ENCODE results near the gene PEX14.

The PEX14 gene

GRCh38 chr1:10553118-10553517 is 78.4 kb downstream of the PEX14 start:
- H2BK12ac ChIP-seq (ENCODE audit: low read length in 2 of 2) = no peak overlapping the region
- H3K79me1 ChIP-seq (replicated peaks; ENCODE audit: low read length, poor library complexity, severe bottlenecking) = peaks cover 34% of the 10 kb centered on the region
- no peaks in the 10 kb centered on the region for H3K27me3 ChIP-seq (ENCODE audit: control insufficient read depth in 1 of 2, insufficient read depth in 1 of 2, low read length in 2 of 2)
- no peak overlapping the region for H3K18ac ChIP-seq (ENCODE audit: low read depth in 1 of 2, low read length in 2 of 2)
- H3K4me1 ChIP-seq (ENCODE audit: control insufficient read depth, insufficient read depth, low read depth, low read length) = peaks cover 7% of the 10 kb centered on the region
- no peaks in the 10 kb centered on the region for H3K9me3 ChIP-seq (ENCODE audit: control insufficient read depth, low read length)
- no peak overlapping the region for H3K4me2 ChIP-seq (ENCODE audit: low read length, poor library complexity, severe bottlenecking)
- no peak overlapping the region for H3K4ac ChIP-seq (ENCODE audit: low read depth in 1 of 2, low read length in 2 of 2)
- H3K14ac ChIP-seq (ENCODE audit: low read length in 2 of 2) = no peak overlapping the region
- H2AK5ac ChIP-seq (ENCODE audit: low read length, severe bottlenecking) = no peak overlapping the region
- H2AFZ ChIP-seq (ENCODE audit: low read depth, low read length) = no peak overlapping the region
- no peak overlapping the region for H3K4me3 ChIP-seq (ENCODE audit: insufficient read depth in 1 of 2, low read depth in 1 of 2, low read length in 2 of 2)
- no peak overlapping the region for H3K9ac ChIP-seq (ENCODE audit: low read length)
- WGBS = 92% methylated on average over 10 of the region's 10 CpGs
- DNase-seq = no peak
- peaks cover 0 to 5% of the 10 kb centered on the region in 2 experiments for H3K36me3 ChIP-seq (ENCODE audit: control insufficient read depth in 1 of 2, insufficient read depth in 2 of 2, low read depth in 1 of 2, low read length in 2 of 2)
- no peak overlapping the region for H4K91ac ChIP-seq (ENCODE audit: low read length)
- no peak overlapping the region for H4K8ac ChIP-seq (ENCODE audit: low read length)
- no peak overlapping the region for H2BK5ac ChIP-seq (ENCODE audit: low read depth, low read length, poor library complexity, severe bottlenecking)
- H2BK15ac ChIP-seq (ENCODE audit: low read depth, poor library complexity, severe bottlenecking) = no peak overlapping the region
- H2BK120ac ChIP-seq (ENCODE audit: low read depth, low read length) = no peak overlapping the region
- H3K23ac ChIP-seq (ENCODE audit: low read length in 2 of 2) = no peak overlapping the region
- no peak overlapping the region for H3K27ac ChIP-seq (ENCODE audit: low read length, poor library complexity, severe bottlenecking)

- Histone ChIP-seq H2AK5ac (ENCODE audit: low read length, severe bottlenecking) (no peak overlapping the region), H3K4me3 (ENCODE audit: insufficient read depth in 1 of 2, low read depth in 1 of 2, low read length in 2 of 2) (no peak overlapping the region)
- 80% methylated on average over 20 of the region's 20 CpGs for WGBS
Measured at GRCh38 chr1:10555635-10556429, 81.1 kb downstream of the PEX14 start.

GRCh38 chr1:10556430-10557005 is 81.8 kb downstream of the PEX14 start:
- no peak overlapping the region for H4K8ac ChIP-seq (ENCODE audit: low read length)
- no peak overlapping the region for H2BK5ac ChIP-seq (ENCODE audit: low read depth, low read length, poor library complexity, severe bottlenecking)
- H3K14ac ChIP-seq (ENCODE audit: low read length in 2 of 2) = no peak overlapping the region
- H2AFZ ChIP-seq (ENCODE audit: low read depth, low read length) = no peak overlapping the region
- H2AK5ac ChIP-seq (ENCODE audit: low read length, severe bottlenecking) = no peak overlapping the region
- peaks cover 0 to 5% of the 10 kb centered on the region in 2 experiments for H3K36me3 ChIP-seq (ENCODE audit: control insufficient read depth in 1 of 2, insufficient read depth in 2 of 2, low read depth in 1 of 2, low read length in 2 of 2)
- peaks cover 7% of the 10 kb centered on the region for H3K4me1 ChIP-seq (ENCODE audit: control insufficient read depth, insufficient read depth, low read depth, low read length)
- H2BK12ac ChIP-seq (ENCODE audit: low read length in 2 of 2) = no peak overlapping the region
- H3K27me3 ChIP-seq (ENCODE audit: control insufficient read depth in 1 of 2, insufficient read depth in 1 of 2, low read length in 2 of 2) = no peaks in the 10 kb centered on the region
- 74% methylated on average over 7 of the region's 9 CpGs for WGBS
- no peak overlapping the region for H3K4me3 ChIP-seq (ENCODE audit: insufficient read depth in 1 of 2, low read depth in 1 of 2, low read length in 2 of 2)
- no peaks in the 10 kb centered on the region for H3K9me3 ChIP-seq (ENCODE audit: control insufficient read depth, low read length)
- H3K9ac ChIP-seq (ENCODE audit: low read length) = no peak overlapping the region
- H3K4me2 ChIP-seq (ENCODE audit: low read length, poor library complexity, severe bottlenecking) = no peak overlapping the region
- H3K79me1 ChIP-seq (replicated peaks; ENCODE audit: low read length, poor library complexity, severe bottlenecking) = peaks cover 31% of the 10 kb centered on the region
- no peak overlapping the region for H3K27ac ChIP-seq (ENCODE audit: low read length, poor library complexity, severe bottlenecking)
- no peak overlapping the region for H3K4ac ChIP-seq (ENCODE audit: low read depth in 1 of 2, low read length in 2 of 2)
- DNase-seq = no peak
- no peak overlapping the region for H3K23ac ChIP-seq (ENCODE audit: low read length in 2 of 2)
- no peak overlapping the region for H2BK15ac ChIP-seq (ENCODE audit: low read depth, poor library complexity, severe bottlenecking)
- no peak overlapping the region for H2BK120ac ChIP-seq (ENCODE audit: low read depth, low read length)
- peak overlapping the region in 1 of 2 experiments; percentile 55 for H3K18ac ChIP-seq (ENCODE audit: low read depth in 1 of 2, low read length in 2 of 2)
- H4K91ac ChIP-seq (ENCODE audit: low read length) = no peak overlapping the region

More at GRCh38 chr1:10555635-10556429, 81.1 kb downstream of the PEX14 start:
- Histone ChIP-seq H3K27me3 (ENCODE audit: control insufficient read depth in 1 of 2, insufficient read depth in 1 of 2, low read length in 2 of 2) (no peaks in the 10 kb centered on the region), H4K91ac (ENCODE audit: low read length) (no peak overlapping the region), H3K9ac (ENCODE audit: low read length) (no peak overlapping the region), H2BK120ac (ENCODE audit: low read depth, low read length) (no peak overlapping the region), H2BK12ac (ENCODE audit: low read length in 2 of 2) (no peak overlapping the region), H3K23ac (ENCODE audit: low read length in 2 of 2) (no peak overlapping the region), H2BK15ac (ENCODE audit: low read depth, poor library complexity, severe bottlenecking) (no peak overlapping the region), H3K4me1 (ENCODE audit: control insufficient read depth, insufficient read depth, low read depth, low read length) (peaks cover 7% of the 10 kb centered on the region), H3K4ac (ENCODE audit: low read depth in 1 of 2, low read length in 2 of 2) (no peak overlapping the region), H3K14ac (ENCODE audit: low read length in 2 of 2) (peak overlapping the region in 1 of 2 experiments; percentile 63), H3K18ac (ENCODE audit: low read depth in 1 of 2, low read length in 2 of 2) (peak overlapping the region; percentile 35 to 55), H2BK5ac (ENCODE audit: low read depth, low read length, poor library complexity, severe bottlenecking) (no peak overlapping the region), H3K36me3 (ENCODE audit: control insufficient read depth in 1 of 2, insufficient read depth in 2 of 2, low read depth in 1 of 2, low read length in 2 of 2) (peaks cover 0 to 5% of the 10 kb centered on the region in 2 experiments), H4K8ac (ENCODE audit: low read length) (no peak overlapping the region), H3K79me1 (replicated peaks; ENCODE audit: low read length, poor library complexity, severe bottlenecking) (peaks cover 32% of the 10 kb centered on the region), H3K4me2 (ENCODE audit: low read length, poor library complexity, severe bottlenecking) (no peak overlapping the region), H3K27ac (ENCODE audit: low read length, poor library complexity, severe bottlenecking) (no peak overlapping the region), H2AFZ (ENCODE audit: low read depth, low read length) (no peak overlapping the region), H3K9me3 (ENCODE audit: control insufficient read depth, low read length) (no peaks in the 10 kb centered on the region)
- no peak for DNase-seq

GRCh38 chr1:10557714-10558113 is 83.0 kb downstream of the PEX14 start:
- Histone ChIP-seq H4K8ac (ENCODE audit: low read length) (no peak overlapping the region), H3K79me1 (replicated peaks; ENCODE audit: low read length, poor library complexity, severe bottlenecking) (peaks cover 31% of the 10 kb centered on the region), H3K27me3 (ENCODE audit: control insufficient read depth in 1 of 2, insufficient read depth in 1 of 2, low read length in 2 of 2) (no peaks in the 10 kb centered on the region), H2AK5ac (ENCODE audit: low read length, severe bottlenecking) (no peak overlapping the region), H4K91ac (ENCODE audit: low read length) (no peak overlapping the region), H3K23ac (ENCODE audit: low read length in 2 of 2) (no peak overlapping the region), H3K4me1 (ENCODE audit: control insufficient read depth, insufficient read depth, low read depth, low read length) (peaks cover 8% of the 10 kb centered on the region), H3K27ac (ENCODE audit: low read length, poor library complexity, severe bottlenecking) (no peak overlapping the region), H2BK5ac (ENCODE audit: low read depth, low read length, poor library complexity, severe bottlenecking) (no peak overlapping the region), H3K9ac (ENCODE audit: low read length) (no peak overlapping the region), H3K14ac (ENCODE audit: low read length in 2 of 2) (no peak overlapping the region), H3K36me3 (ENCODE audit: control insufficient read depth in 1 of 2, insufficient read depth in 2 of 2, low read depth in 1 of 2, low read length in 2 of 2) (peaks cover 0 to 5% of the 10 kb centered on the region in 2 experiments), H3K4ac (ENCODE audit: low read depth in 1 of 2, low read length in 2 of 2) (no peak overlapping the region), H3K4me3 (ENCODE audit: insufficient read depth in 1 of 2, low read depth in 1 of 2, low read length in 2 of 2) (no peak overlapping the region), H3K4me2 (ENCODE audit: low read length, poor library complexity, severe bottlenecking) (no peak overlapping the region), H3K18ac (ENCODE audit: low read depth in 1 of 2, low read length in 2 of 2) (no peak overlapping the region), H2BK12ac (ENCODE audit: low read length in 2 of 2) (no peak overlapping the region), H2BK15ac (ENCODE audit: low read depth, poor library complexity, severe bottlenecking) (no peak overlapping the region), H3K9me3 (ENCODE audit: control insufficient read depth, low read length) (no peaks in the 10 kb centered on the region), H2AFZ (ENCODE audit: low read depth, low read length) (no peak overlapping the region), H2BK120ac (ENCODE audit: low read depth, low read length) (no peak overlapping the region)
- WGBS = 100% methylated on average over 1 of the region's 3 CpGs
- DNase-seq = no peak

Measured in mesenchymal stem cell (in vitro differentiated cells and primary cell).